Omental fat pad (tissue), 4 donors: ENCODE results near the gene GPR65. TPM values are rescaled to one million over a fixed set of nuclear protein-coding genes. Genes with fewer than 3 reads are reported as not detected.

Experiments used
- ATAC-seq: fragments of 150-250 bp; one replicate; pipeline ENCODE4 v1.9.1; 2016; ENCODE audit warnings: mild to moderate bottlenecking, moderate library complexity; ENCODE audit not compliant: low FRiP score
- DNase-seq: peaks from one replicate; pipeline ENCODE4 v3.0.0-alpha.2; 2019; ENCODE audit warnings: low spot score
- CTCF ChIP-seq, 3 donors: fragments of 450-650 bp; IDR thresholded peaks; one replicate each; pipeline ENCODE4 v1.5.1; 2016 to 2017; ENCODE audit warnings: antibody characterized with exemption in 3 of 3, mild to moderate bottlenecking in 3 of 3, moderate library complexity in 2 of 3
- total RNA-seq, 4 donors: library from RNA; depleted of rRNA; stranded (reverse); fragments of >200 nt; gene quantifications; one replicate each; pipeline ENCODE4 v1.1.0, GENCODE V29; 2016

The GPR65 gene
- total RNA-seq, 4 donors from 2014 or later: 1.4 to 6.0 (median 3.2) TPM

DNA sequence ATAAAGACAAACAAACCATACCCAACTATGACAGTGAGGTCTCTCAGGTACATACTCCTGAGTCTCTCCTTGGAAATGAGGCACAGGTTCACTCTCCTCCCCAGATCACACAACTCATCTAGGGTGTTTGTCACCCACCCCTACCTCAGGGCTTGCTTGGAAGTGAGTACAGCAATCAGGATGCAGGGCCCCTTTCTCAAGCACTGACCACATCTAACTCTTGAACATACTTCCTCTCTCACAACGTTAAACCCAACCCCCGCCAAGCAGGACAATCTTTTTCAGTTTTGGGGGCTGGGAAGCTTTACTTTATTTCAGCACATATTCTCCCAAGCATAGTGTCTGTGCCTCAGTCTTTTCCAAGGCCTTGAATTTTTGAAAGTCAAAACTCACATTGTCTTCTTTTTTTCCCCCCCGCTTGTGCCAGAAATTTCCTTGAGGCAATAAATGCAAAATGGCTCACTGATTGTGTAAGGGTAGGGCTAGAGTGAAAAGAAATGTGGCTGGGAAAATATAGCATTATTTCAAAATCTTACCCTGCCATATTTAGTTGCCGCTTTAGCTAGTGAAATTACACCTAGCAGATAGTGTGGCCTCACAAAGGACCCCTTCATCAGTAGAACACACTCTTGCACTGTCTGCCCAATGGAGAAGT, 2.4 kb upstream of the GPR65 start:
- DNase-seq (no peak), ATAC-seq (no peak)
- TF ChIP-seq CTCF (IDR thresholded peaks at IDR 0.05): no peak

DNA sequence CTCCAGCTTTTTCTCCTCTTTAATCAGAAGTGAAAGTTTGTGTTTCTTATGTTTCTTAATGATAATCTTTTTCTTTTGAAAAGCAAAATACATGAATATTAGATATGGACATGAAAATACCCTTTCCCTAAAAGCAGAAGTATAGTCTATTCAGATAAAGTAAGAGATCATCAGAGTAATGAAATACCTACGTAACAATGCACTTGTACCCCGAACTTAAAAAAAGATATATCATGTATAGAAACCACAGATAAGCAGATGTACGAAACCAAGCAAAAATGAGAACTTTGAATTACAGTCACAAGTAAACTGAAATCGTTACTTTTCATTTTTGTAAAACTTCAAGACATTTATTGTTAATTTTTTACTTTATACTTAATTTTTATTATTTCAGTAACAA, 1.5 kb upstream of the GPR65 start:
- TF ChIP-seq CTCF (IDR thresholded peaks at IDR 0.05): no peak
- no peak for DNase-seq

DNA sequence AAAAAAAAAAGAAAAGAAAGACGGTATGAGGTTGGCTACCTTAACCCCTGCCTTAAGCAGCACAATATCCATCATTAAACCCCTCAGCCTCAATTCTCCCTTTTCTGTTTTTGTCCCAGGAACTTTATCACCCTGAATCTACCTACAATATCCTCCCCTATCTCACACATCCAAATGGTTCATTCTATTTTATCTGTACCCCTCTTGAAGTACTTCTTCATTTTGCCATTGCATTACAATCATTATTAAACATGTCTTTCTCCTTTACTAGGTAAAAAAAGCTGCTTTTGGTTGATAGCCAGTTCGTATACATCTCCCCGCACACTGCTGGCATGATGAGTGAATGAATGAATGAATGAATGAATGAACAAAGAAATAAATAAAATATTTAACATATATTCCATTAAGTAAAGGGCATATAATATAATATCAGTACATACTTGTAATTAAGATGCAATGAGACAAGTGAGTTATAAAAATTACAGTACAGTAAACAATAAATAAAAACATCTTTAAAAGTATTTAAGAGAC, 364 bp upstream of the GPR65 start:
- ATAC-seq: no peak
- TF ChIP-seq CTCF (IDR thresholded peaks at IDR 0.05): no peak
- DNase-seq: no peak

More for the DNA sequence above, 1.5 kb upstream of the GPR65 start:
- ATAC-seq: no peak

- no peak for ATAC-seq
- no peak for TF ChIP-seq CTCF (IDR thresholded peaks at IDR 0.05)
- DNase-seq: no peak
These were observed 1.3 kb downstream of the GPR65 start for GRCh38 chr14:88005978-88006851.

DNA sequence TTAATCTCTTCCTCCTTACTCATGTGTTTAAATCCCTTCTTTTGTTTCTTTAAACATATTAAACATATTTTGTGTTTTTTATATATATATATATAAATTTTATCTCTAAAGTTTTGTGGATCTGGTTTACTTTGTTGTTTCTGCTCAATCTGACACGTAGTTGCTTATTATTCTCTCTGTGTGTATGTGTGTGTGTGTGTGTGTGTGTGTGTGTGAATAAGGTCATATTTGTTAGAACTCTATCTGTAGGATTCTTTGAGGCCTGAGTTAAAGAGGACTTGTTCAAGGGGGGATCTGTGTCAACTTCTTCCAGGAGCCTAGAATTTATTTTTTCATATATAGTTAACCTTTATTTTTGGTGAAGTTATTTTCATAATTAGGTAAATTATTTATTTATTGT, 2.7 kb downstream of the GPR65 start:
- DNase-seq (no peak), ATAC-seq (no peak)
- no peak for TF ChIP-seq CTCF (IDR thresholded peaks at IDR 0.05)

- ATAC-seq (no peak), DNase-seq (no peak)
- no peak for TF ChIP-seq CTCF (IDR thresholded peaks at IDR 0.05)
These were observed 3.3 kb downstream of the GPR65 start for GRCh38 chr14:88008039-88008742.
